DOHH2 (cell line): ENCODE results near the gene KIF6.

Experiments used
- CTCF ChIP-seq: fragments of 200-600 bp; sonication (generic); IDR thresholded peaks from one replicate; pipeline ENCODE4 v1.5.1; 2014; ENCODE audit warnings: antibody characterized with exemption, mild to moderate bottlenecking, low read depth, low read length; ENCODE audit not compliant: poor library complexity, severe bottlenecking
- EZH2phosphoT487 ChIP-seq: fragments of 200-600 bp; sonication (generic); IDR thresholded peaks from 2 replicates; pipeline ENCODE4 v1.6.1; 2017; ENCODE audit warnings: borderline replicate concordance, mild to moderate bottlenecking, antibody characterized with exemption, low read length, moderate library complexity, mixed read lengths

- TF ChIP-seq CTCF: no peak
- TF ChIP-seq EZH2phosphoT487: no peak
Observed at GRCh38 chr6:39444479-39445019, 280.7 kb downstream of the KIF6 start.
